Calu3 (cell line): ENCODE results near the gene SCAI. TPM values are rescaled to one million over a fixed set of nuclear protein-coding genes. Genes with fewer than 3 reads are reported as not detected.

ENCODE experiments used
- BruUV-seq: library from RNA; stranded (reverse); fragments of 400-500 nt; replicated peaks from 2 replicates; lab custom pipeline; 2021; lab: Mats Ljungman, UMichigan
- CTCF ChIA-PET: fragments of 300-600 bp; sonication (Branson Sonifier 250); formaldehyde crosslinking; loops from one replicate; lab custom pipeline; 2022; ENCODE audit warnings: antibody characterized with exemption; lab: Charles Lee
- DNase-seq: peaks from one replicate; pipeline ENCODE4 v3.0.0; 2022
- H3K27ac Mint-ChIP-seq: one replicate; pipeline ENCODE4 v1.8.0; 2022; ENCODE audit warnings: mixed read lengths; ENCODE audit not compliant: unreplicated experiment
- H3K27me3 Mint-ChIP-seq: one replicate; pipeline ENCODE4 v1.8.0; 2022; ENCODE audit warnings: mixed read lengths; ENCODE audit not compliant: unreplicated experiment
- H3K36me3 Mint-ChIP-seq: one replicate; pipeline ENCODE4 v1.8.0; 2022; ENCODE audit warnings: mild to moderate bottlenecking, moderate library complexity, mixed read lengths; ENCODE audit not compliant: insufficient read depth, unreplicated experiment
- H3K4me1 Mint-ChIP-seq: one replicate; pipeline ENCODE4 v1.8.0; 2022; ENCODE audit warnings: mild to moderate bottlenecking, low read depth, mixed read lengths; ENCODE audit not compliant: unreplicated experiment
- H3K4me3 Mint-ChIP-seq: one replicate; pipeline ENCODE4 v1.8.0; 2022; ENCODE audit warnings: mild to moderate bottlenecking, low read depth, moderate library complexity, mixed read lengths; ENCODE audit not compliant: unreplicated experiment
- H3K9me3 Mint-ChIP-seq: one replicate; pipeline ENCODE4 v1.8.0; 2022; ENCODE audit warnings: low read depth, mixed read lengths; ENCODE audit not compliant: unreplicated experiment
- CTCF ChIP-seq: fragments of 200-600 bp; IDR thresholded peaks from one replicate; pipeline ENCODE4 v1.8.0; 2022; ENCODE audit warnings: antibody characterized with exemption; ENCODE audit not compliant: unreplicated experiment
- intact Hi-C: fragments of 100-400 bp; cut with micrococcal nuclease; formaldehyde crosslinking; loops from one replicate; pipeline ENCODE4 v1.10.0; 2022; ENCODE audit not compliant: unreplicated experiment
- total RNA-seq: library from RNA; stranded (reverse); gene quantifications from 2 replicates; pipeline ENCODE4 v1.2.3, GENCODE V29; 2022

The SCAI gene
- total RNA-seq, 1 experiment from 2014 or later, result 6.4 TPM

GRCh38 chr9:124950050-124950718 lies 193.1 kb downstream of the SCAI start:
- Mint-ChIP-seq H3K36me3 (no peaks in the 10 kb centered on the region), H3K27me3 (no peaks in the 10 kb centered on the region), H3K4me3 (no peak overlapping the region), H3K9me3 (no peaks in the 10 kb centered on the region), H3K4me1 (no peaks in the 10 kb centered on the region), H3K27ac (no peak overlapping the region)
- DNase-seq, result no peak
- intact Hi-C loops, result no loop called here
- TF ChIP-seq CTCF, result no peak
- no TSS peak for BruUV-seq
- CTCF ChIA-PET, result no interaction called here

DNA sequence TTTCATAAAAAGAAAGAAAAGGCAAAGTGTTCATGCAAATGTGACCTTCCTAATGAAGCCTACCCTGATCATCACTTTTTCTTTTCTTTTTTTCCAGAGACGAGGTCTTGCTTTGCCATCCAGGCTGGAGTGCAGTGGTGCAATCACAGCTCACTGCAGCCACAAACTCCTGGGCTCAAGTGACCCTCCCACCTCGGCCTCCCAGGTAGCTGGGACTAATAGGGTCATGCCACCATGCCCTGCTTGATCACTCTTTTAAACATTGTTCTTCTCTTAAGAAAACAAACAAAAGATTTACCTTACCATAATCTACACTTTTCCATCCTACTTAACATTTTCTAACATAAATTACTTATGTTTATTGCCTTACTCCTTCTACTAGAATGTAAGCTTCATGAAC lies 193.9 kb downstream of the SCAI start:
- no peaks in the 10 kb centered on the region for H3K36me3 Mint-ChIP-seq
- no peak overlapping the region for H3K27ac Mint-ChIP-seq
- CTCF ChIA-PET, result no interaction called here
- H3K9me3 Mint-ChIP-seq, result no peaks in the 10 kb centered on the region
- no peak overlapping the region for H3K4me3 Mint-ChIP-seq
- no peak for DNase-seq
- TF ChIP-seq CTCF, result no peak
- intact Hi-C loops, result no loop called here
- no peaks in the 10 kb centered on the region for H3K27me3 Mint-ChIP-seq
- no TSS peak for BruUV-seq
- no peaks in the 10 kb centered on the region for H3K4me1 Mint-ChIP-seq

- Mint-ChIP-seq H3K9me3 (no peaks in the 10 kb centered on the region), H3K27me3 (no peaks in the 10 kb centered on the region), H3K36me3 (no peaks in the 10 kb centered on the region), H3K4me3 (no peak overlapping the region), H3K27ac (no peak overlapping the region), H3K4me1 (no peaks in the 10 kb centered on the region)
- no TSS peak for BruUV-seq
- DNase-seq, result no peak
- no peak for TF ChIP-seq CTCF
- intact Hi-C loops, result no loop called here
- CTCF ChIA-PET, result no interaction called here
Measured at GRCh38 chr9:124947727-124948391, 195.5 kb downstream of the SCAI start.

GRCh38 chr9:124946167-124946566 lies 197.2 kb downstream of the SCAI start:
- no TSS peak for BruUV-seq
- no peak overlapping the region for H3K4me3 Mint-ChIP-seq
- DNase-seq, result no peak
- H3K36me3 Mint-ChIP-seq, result peaks cover 16% of the 10 kb centered on the region
- CTCF ChIA-PET, result no interaction called here
- no peak for TF ChIP-seq CTCF
- H3K9me3 Mint-ChIP-seq, result no peaks in the 10 kb centered on the region
- H3K4me1 Mint-ChIP-seq, result no peaks in the 10 kb centered on the region
- intact Hi-C loops, result no loop called here
- H3K27me3 Mint-ChIP-seq, result no peaks in the 10 kb centered on the region
- H3K27ac Mint-ChIP-seq, result no peak overlapping the region
